Progenitor cell of endocrine pancreas (in vitro differentiated cells): Measurements from ENCODE around the gene CEP152. TPM values are rescaled to one million over a fixed set of nuclear protein-coding genes. Genes with fewer than 3 reads are reported as not detected.

Source experiments
- DNase-seq: peaks from one replicate; pipeline ENCODE4 v3.0.0; 2021; ENCODE audit warnings: low spot score; ENCODE audit not compliant: unreplicated experiment
- H3K27ac Mint-ChIP-seq: 2 replicates; pipeline ENCODE4 v1.8.0; 2021; ENCODE audit warnings: mild to moderate bottlenecking, moderate library complexity, mixed read lengths
- H3K27me3 Mint-ChIP-seq: 2 replicates; pipeline ENCODE4 v1.8.0; 2021; ENCODE audit warnings: mixed read lengths
- H3K36me3 Mint-ChIP-seq: 2 replicates; pipeline ENCODE4 v1.8.0; 2022; ENCODE audit warnings: mixed read lengths; ENCODE audit not compliant: insufficient read depth
- H3K4me1 Mint-ChIP-seq: 2 replicates; pipeline ENCODE4 v1.8.0; 2021; ENCODE audit warnings: low read depth, mixed read lengths
- H3K4me3 Mint-ChIP-seq: 2 replicates; pipeline ENCODE4 v1.8.0; 2021; ENCODE audit warnings: low read depth, mild to moderate bottlenecking, moderate library complexity, mixed read lengths
- H3K9me3 Mint-ChIP-seq: 2 replicates; pipeline ENCODE4 v1.8.0; 2021; ENCODE audit warnings: low read depth, mixed read lengths
- total RNA-seq: library from RNA; stranded (reverse); gene quantifications from 2 replicates; pipeline ENCODE4 v1.2.1, GENCODE V29; 2021
- TF ChIP-seq, protein P1 (sequence below): fragments of 200-600 bp; sonication (generic); IDR thresholded peaks from one replicate; pipeline ENCODE4 v1.5.0; 2021; ENCODE audit warnings: antibody characterized with exemption, mild to moderate bottlenecking; ENCODE audit not compliant: unreplicated experiment

The CEP152 gene
- total RNA-seq, 1 donor from 2014 or later, result 9.5 TPM

DNA sequence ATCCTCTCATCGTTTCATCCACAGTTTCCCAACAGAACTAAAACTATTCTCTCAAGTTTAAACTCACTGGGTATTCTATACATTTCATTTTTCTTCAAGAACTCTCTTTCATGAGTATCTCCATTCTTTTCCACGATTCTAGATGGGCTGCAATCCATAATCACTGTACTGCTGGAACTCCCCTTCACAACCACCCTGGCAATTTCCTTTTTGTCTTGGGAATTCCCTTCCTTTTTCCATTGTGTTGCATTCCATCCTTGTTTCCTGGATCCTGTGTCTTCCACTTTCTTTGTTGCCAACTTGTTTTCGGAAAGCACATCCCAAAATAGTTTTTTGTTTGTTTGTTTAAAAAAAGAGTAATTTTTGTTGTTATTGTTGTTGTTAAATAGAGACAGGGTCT lies 98.3 kb downstream of the CEP152 start:
- Mint-ChIP-seq H3K27ac (no peak overlapping the region), H3K27me3 (no peaks in the 10 kb centered on the region), H3K36me3 (peaks cover 2% of the 10 kb centered on the region), H3K4me3 (no peak overlapping the region), H3K9me3 (peaks cover 12% of the 10 kb centered on the region), H3K4me1 (no peaks in the 10 kb centered on the region)
- TF ChIP-seq, protein P1, sequence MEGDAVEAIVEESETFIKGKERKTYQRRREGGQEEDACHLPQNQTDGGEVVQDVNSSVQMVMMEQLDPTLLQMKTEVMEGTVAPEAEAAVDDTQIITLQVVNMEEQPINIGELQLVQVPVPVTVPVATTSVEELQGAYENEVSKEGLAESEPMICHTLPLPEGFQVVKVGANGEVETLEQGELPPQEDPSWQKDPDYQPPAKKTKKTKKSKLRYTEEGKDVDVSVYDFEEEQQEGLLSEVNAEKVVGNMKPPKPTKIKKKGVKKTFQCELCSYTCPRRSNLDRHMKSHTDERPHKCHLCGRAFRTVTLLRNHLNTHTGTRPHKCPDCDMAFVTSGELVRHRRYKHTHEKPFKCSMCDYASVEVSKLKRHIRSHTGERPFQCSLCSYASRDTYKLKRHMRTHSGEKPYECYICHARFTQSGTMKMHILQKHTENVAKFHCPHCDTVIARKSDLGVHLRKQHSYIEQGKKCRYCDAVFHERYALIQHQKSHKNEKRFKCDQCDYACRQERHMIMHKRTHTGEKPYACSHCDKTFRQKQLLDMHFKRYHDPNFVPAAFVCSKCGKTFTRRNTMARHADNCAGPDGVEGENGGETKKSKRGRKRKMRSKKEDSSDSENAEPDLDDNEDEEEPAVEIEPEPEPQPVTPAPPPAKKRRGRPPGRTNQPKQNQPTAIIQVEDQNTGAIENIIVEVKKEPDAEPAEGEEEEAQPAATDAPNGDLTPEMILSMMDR, result no peak
- DNase-seq, result no peak

DNA sequence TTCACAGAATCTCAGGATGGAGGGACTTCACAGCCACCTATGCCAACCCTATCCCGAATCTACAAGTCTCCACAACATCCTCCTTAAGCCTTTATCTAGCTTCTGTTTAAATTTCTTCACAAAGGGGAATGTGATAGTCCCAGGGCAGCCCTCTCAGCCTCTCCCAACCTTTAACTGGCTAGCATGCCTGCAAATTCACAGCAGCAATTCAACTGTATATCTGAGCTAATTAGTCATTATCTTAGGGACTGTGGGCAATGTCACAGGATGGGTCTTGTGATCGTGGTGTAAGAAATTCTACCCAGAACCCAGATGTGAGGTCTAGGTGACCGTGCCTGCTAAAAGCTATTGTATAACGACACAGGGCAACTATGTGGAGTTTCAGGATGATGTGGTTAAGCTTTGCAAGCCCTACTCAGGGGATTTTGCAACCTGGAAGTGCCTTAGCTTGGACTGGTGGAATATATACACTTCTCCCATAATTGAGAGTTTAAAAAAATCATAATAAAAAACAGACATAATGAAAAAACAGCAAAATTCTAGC lies 99.8 kb downstream of the CEP152 start:
- no peak for DNase-seq
- Mint-ChIP-seq H3K4me1 (peaks cover 2% of the 10 kb centered on the region), H3K9me3 (peaks cover 10% of the 10 kb centered on the region), H3K27me3 (no peaks in the 10 kb centered on the region), H3K36me3 (peaks cover 5% of the 10 kb centered on the region), H3K4me3 (no peak overlapping the region), H3K27ac (no peak overlapping the region)
- TF ChIP-seq, protein P1, result no peak

DNA sequence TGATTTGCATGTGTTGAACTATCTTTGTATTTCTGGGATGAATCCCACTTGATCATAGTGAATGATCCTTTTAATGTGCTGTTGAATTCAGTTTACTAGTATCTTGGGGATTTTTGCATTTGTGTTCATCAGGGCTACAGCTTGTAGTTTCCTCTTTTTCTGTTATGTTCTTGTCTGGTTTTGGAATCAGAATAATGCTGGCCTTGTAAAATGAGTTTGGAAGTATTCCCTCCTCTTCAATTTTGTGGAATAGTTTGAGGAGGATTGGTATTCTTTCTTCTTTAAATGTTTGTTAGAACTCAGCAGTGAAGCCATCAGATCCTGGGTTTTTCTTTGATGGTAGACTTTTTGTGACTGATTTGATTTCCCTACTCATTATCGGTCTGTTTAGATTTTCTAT lies 102.2 kb downstream of the CEP152 start:
- peaks cover 3% of the 10 kb centered on the region for H3K36me3 Mint-ChIP-seq
- H3K4me3 Mint-ChIP-seq, result no peak overlapping the region
- peaks cover 2% of the 10 kb centered on the region for H3K4me1 Mint-ChIP-seq
- H3K27ac Mint-ChIP-seq, result no peak overlapping the region
- TF ChIP-seq, protein P1, result no peak
- H3K9me3 Mint-ChIP-seq, result peaks cover 15% of the 10 kb centered on the region
- H3K27me3 Mint-ChIP-seq, result no peaks in the 10 kb centered on the region
- no peak for DNase-seq

DNA sequence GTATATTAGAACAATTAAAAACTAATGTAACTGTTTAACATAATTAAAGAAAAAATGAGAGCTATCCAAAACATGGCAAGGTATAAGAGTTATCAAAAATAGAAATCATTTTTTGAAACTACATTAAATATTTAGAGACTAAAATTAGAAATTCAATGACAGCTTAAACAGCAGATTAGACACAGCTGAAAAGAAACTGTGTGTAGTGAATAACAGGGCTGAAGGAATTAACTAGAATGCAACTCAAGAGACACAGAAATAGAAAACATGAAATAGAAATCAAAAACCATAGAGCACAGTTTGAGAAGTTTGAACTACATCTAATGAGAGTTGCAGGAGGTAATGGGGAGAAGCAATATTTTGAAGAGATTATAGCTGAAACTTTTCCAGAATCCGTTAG lies 105.5 kb downstream of the CEP152 start:
- DNase-seq, result no peak
- TF ChIP-seq, protein P1, result no peak
- no peak overlapping the region for H3K4me3 Mint-ChIP-seq
- H3K27me3 Mint-ChIP-seq, result no peaks in the 10 kb centered on the region
- peaks cover 2% of the 10 kb centered on the region for H3K4me1 Mint-ChIP-seq
- H3K27ac Mint-ChIP-seq, result no peak overlapping the region
- peaks cover 15% of the 10 kb centered on the region for H3K9me3 Mint-ChIP-seq
- H3K36me3 Mint-ChIP-seq, result peaks cover 3% of the 10 kb centered on the region

GRCh38 chr15:48703544-48703943 lies 107.3 kb downstream of the CEP152 start:
- no peak for DNase-seq
- Mint-ChIP-seq H3K4me3 (no peak overlapping the region), H3K27ac (no peak overlapping the region), H3K36me3 (peaks cover 3% of the 10 kb centered on the region), H3K27me3 (no peaks in the 10 kb centered on the region), H3K4me1 (peaks cover 2% of the 10 kb centered on the region), H3K9me3 (peaks cover 15% of the 10 kb centered on the region)
- TF ChIP-seq, protein P1, result no peak
